Hematopoietic multipotent progenitor cell (in vitro differentiated cells): ENCODE data around the gene TMEM178A. TPM values are rescaled to one million over a fixed set of nuclear protein-coding genes. Genes with fewer than 3 reads are reported as not detected.
A peak's percentile ranks its signal among the peaks of the same experiment; 100 is the strongest.

ENCODE experiments used
- DNase-seq, 3 donors: peaks; one replicate each; pipeline ENCODE4 v3.0.0-alpha.2; 2011 to 2015; ENCODE audit warnings: low read depth in 2 of 3, low spot score in 2 of 3
- total RNA-seq: library from RNA; depleted of rRNA; stranded (reverse); fragments of >200 nt; gene quantifications from one replicate; pipeline ENCODE4 v1.2.3, GENCODE V29; 2012

Gene TMEM178A
- total RNA-seq, 1 donor, result 0.81 TPM

GRCh38 chr2:39673018-39673417, 7.3 kb downstream of the TMEM178A start:
- no peak for DNase-seq

DNA sequence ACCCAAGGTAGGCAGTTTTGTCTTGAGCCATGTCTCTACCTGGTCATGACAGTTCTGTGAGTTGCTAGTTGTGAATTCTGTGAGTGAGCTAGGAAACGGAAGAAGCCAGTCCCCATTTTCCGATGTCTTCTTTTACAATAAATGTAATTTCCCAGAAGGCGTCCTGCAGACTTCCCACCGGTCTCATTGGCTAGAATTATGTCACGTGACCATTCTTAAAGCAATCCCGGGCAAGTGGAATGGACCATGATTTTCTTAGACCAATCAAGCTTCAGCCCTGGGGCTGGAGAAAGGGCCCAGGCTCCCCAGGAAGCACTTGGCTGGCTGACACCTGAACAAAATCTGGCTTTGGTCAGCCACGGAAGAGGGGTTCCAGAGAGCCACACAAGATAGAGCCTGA, 10.6 kb downstream of the TMEM178A start:
- DNase-seq, result no peak

- DNase-seq, result no peak
Measured at GRCh38 chr2:39678170-39678569, 12.5 kb downstream of the TMEM178A start.

- DNase-seq, result no peak
Measured at GRCh38 chr2:39679805-39680204, 14.1 kb downstream of the TMEM178A start.

GRCh38 chr2:39682066-39682692, 16.5 kb downstream of the TMEM178A start:
- DNase-seq, result no peak

DNA sequence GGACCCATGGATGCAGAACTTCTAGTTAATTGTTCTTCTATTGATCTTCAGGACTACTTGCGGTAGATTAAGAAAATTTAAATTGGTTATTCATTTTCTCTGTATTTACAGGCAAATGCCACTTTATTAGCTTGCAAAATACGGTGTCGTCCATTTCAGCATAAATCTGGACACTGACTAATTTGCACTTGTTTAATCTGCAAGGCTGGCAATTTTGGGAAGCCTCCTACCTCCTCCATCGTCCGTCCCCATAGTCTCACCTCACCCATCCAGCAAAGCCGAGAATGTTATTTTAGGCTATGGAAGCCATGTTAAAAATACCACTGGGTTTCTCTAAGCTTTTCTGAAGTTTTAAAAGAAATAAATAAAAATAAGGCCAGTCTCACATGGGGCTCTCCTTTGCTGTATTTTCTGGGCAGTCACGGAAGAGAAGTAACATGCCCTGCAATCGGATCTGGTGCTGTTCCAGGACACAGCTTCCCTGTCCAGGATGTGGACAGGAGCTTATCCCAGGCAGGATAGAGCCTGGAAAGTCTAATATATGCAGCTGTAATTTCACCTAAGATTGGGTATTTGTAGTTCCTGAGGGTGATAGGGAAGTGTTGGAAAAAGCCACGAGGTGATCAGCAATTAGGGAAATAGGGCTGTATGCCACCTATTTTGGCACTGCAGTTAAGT, 17.4 kb downstream of the TMEM178A start:
- DNase-seq, result no peak

GRCh38 chr2:39684464-39684863, 18.7 kb downstream of the TMEM178A start:
- no peak for DNase-seq

DNA sequence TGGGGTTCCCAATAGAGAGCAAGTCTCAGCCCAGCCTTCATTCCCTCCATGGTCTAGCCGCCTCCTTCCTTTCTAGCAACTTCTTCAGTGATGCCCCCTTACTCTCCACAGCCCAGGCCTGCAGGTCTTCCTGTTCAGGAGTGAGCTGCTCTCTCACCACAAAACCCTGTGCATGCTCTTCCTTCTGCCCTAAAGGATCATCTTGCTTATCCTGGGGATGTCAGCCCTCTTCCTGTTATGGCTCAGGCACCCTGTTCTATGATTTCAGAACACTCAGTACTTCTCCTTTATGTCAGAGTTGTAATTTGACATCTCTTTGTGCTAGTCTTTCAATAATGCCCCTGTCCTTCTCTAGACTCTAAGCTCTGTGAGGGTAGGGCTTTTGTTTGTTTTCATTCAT, 19.4 kb downstream of the TMEM178A start:
- peak in 1 of 3 donors; percentile 36 for DNase-seq

DNA sequence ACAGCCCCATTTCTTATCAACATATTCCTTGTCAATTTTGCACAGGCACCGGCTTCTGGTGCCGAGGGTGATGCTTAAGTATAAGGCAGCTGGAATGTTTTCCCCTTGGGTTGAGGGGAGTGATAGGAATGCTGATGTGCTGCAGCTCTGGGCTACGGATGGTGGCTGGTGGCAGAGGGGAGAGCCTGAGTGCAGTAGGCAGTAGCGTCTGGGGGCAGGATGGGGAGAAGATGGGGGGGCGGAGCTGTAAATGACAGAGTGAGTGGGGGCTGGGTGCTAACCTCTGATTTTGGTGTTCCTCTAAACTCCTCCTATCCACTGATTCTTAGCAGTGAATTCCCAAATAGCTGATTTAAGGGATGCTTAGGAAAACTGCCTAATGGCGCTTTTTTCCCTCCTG, 20.7 kb downstream of the TMEM178A start:
- no peak for DNase-seq

DNA sequence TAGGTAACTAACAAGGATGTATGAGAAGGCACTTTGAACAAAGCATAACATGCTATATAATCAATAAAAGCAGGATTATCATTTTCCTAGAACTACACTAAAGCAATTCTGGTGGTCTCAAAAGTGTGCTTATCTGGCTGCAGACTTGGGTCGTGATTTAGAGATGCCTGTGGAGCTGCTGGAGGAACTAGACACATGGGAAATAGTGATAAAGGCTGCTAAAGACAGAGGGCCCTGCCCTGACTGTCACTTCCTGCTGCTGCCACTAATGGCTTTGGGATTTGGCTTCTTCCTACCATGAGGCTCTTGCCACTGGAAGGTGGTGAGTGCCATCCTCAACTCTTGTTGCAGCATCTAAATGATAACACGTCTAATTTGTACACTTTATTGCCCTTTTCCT, 22.5 kb downstream of the TMEM178A start:
- no peak for DNase-seq

DNA sequence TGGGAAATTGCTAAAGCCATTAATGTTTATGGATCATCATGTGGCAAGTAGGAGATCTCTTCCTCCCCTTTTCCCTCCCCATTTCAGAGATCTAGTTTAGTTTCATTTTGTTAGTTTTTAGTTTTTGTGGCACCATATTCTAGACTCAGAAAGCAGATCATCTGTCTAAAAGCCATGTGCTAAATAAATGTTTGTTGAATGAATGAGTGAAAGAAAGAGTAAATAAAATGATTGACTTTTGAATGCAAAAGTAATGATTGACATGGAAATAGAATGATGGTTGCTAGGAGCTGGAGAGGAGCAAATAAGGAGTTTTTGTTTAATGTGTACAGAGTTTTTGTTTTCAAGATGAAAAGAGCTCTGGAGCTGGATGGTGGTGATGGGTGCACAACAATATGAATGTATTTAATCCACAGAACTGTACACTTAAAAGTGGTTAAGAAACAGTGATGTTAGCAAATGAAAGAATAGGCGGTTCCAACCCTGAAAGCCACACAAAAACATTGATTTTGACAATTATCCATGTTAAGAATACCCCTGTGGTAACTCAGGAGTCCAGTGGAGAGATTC, 23.6 kb downstream of the TMEM178A start:
- DNase-seq, result no peak

DNA sequence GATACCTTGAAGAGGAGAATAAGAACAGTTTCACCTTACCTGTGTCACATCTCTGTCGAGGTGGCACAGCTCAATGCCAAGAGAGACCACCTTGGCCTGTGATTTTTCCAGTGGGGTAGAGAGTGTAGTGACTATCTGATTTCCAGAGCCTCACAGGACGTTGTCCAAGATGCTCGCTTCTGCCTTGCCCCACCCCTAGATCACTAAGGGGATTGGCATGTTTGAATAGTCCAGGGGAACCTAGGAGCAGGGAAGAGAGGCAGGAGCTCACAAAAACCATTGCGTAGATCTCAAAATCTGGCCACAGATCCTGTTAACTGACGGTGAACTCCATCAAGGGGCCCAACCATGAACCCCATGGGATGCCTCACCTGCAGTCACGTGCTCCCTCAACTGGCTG, 24.2 kb downstream of the TMEM178A start:
- DNase-seq, result no peak

GRCh38 chr2:39693245-39693644, 27.5 kb downstream of the TMEM178A start:
- no peak for DNase-seq

- no peak for DNase-seq
Measured at GRCh38 chr2:39696101-39696553, 30.4 kb downstream of the TMEM178A start.

- peak in 2 of 3 donors; percentile 8 to 54 for DNase-seq
Measured at GRCh38 chr2:39696838-39697237, 31.1 kb downstream of the TMEM178A start.

DNA sequence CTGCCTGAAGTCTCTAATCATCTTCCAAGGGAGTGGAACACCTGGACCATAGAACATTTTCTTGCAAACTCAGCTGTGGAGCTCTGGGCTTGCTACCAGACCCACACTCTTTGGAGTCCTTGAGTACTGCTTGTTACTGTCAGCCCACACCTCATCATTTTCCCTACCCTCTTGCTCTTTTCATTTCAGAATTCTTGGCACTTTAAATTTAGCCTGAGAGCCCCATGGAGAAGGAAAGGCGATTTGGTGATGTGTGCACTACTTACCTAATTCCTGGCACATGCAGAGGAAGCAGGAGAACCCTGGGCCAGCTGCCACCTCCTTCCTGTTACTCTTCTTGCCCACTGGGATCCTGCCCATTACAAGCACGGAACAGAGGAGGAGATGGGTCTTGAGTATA, 31.7 kb downstream of the TMEM178A start:
- DNase-seq, result no peak

DNA sequence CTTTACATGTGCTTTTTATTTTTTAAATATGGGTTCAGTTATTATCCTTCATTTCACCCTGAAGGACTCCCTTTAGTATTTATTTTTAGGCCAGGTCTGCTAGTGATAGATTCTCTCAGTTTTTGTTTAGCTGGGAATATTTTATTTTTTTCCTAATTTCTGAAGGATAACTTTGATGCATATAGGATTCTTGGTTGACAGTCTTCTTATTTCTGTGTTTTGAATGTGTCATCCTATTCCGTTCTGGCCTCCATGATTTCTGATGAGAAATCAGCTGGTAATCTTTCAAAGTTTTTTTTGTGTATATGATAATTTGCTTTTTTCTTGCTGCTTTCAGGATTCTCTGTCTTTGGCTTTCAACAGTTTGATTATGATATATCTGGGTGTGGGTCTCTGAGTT, 35.4 kb downstream of the TMEM178A start:
- no peak for DNase-seq

DNA sequence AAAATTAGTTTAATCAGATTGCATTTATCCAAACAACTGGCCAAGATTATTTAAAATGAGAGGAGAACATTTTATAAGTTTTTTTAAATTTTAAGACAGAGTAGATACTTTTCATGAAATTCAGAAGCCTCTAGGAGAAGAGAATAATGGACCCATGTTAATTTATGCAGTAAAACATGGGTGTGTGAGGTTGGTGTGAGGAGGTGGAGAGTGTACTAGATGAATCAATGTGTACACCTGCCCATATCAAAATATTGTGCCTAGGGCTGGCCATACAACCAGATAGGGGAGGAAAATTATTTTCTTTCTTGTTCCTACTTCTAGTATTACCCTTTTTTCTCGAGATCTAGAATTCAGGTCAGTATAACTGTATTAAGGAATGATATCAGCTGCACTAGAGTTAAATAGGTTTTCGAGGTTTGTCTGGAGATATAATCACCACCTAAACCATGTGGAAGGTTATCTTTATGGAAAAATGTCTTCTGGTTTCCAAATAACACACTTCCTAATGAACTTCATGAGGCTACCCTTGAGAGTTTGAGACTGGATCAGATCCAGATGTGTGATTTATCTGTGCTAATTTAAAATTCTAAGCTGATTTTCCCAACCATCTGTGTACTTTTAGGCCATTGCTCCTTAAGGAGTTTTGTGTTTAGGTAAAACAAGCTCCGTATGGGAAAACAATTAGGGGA, 37.6 kb downstream of the TMEM178A start:
- no peak for DNase-seq

- DNase-seq, result no peak
Measured at GRCh38 chr2:39704540-39704939, 38.8 kb downstream of the TMEM178A start.

DNA sequence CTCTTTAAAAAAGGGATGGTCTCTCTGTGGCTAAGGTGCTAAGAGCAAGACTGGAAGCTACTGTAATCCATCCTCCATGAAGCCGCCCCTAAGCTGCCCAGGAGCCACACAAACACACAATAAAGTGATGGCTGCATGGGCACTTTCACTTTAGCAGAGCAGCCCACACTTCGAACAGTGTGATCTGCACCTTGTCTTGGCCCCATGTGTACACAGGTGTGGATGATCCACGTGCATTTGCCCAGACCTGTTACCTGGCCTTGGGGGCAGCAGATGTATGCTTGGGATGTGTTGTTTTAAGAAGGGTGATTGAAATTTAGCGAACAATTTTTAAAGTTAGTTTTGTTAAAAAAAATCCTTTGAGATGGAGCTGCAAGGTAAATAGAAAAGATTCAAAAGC, 39.9 kb downstream of the TMEM178A start:
- DNase-seq, result no peak

DNA sequence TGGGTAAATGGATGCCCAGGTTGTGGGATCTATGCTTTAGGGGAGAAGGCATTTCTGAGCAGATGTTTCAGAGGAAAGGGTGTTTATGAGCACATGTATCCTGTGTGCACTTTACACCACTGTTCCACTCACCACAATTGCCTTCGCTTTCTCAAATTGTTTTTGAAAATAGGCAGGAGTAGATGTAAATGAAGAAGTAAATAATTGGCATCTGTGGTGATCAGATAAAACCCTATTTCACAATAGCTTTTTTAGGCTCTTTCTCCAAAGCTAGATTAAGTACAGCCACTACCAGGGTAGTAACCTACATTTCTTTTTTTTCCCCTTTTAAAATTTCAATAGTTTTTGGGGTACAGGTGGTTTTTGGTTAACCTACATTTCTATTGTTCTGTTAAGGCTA, 40.6 kb downstream of the TMEM178A start:
- peak in 2 of 3 donors; percentile 12 to 69 for DNase-seq

DNA sequence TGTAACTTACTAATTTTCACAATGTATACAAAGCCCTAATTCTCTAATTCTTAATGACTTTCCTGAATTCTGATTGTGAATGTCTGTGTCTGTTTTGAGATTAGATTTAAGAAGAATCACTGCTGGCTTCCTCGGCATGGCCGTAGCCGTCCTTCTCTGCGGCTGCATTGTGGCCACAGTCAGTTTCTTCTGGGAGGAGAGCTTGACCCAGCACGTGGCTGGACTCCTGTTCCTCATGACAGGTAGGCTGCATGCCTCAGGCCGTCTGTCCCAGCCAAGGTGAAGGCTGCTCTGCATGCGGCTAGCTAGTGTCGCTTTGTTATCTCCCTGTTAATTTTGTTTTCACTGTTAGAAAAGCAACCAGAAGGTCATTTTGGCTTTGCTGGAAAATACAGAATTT, 41.2 kb downstream of the TMEM178A start:
- no peak for DNase-seq
